ENCODE measurements around the gene RANBP9.

The RANBP9 gene

DNA sequence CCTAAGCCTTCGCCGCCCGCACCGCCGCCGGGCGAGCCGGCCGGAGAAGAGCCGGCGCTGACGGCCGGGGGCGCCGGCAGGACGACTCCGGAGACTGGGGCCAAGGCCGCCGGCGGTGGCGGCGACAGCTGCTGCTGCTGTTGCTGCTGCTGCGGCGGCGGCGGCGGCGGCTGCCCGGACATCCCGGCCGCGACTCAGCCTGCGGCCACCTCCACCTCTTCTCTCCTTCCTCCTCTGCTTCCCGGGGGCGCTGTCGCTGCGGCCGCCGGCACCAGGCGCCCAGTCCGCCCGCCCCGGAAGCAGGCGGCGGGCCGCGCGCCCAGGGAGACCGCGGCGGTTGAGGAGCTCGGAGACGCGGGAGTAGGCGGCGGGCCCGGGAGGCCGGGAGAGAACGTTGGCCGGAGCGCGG is 307 bp downstream of the RANBP9 start:
- peak; percentile 37 to 45 for DNase-seq (ENCODE audit: low read depth in 2 of 2, low spot score in 1 of 2)

DNA sequence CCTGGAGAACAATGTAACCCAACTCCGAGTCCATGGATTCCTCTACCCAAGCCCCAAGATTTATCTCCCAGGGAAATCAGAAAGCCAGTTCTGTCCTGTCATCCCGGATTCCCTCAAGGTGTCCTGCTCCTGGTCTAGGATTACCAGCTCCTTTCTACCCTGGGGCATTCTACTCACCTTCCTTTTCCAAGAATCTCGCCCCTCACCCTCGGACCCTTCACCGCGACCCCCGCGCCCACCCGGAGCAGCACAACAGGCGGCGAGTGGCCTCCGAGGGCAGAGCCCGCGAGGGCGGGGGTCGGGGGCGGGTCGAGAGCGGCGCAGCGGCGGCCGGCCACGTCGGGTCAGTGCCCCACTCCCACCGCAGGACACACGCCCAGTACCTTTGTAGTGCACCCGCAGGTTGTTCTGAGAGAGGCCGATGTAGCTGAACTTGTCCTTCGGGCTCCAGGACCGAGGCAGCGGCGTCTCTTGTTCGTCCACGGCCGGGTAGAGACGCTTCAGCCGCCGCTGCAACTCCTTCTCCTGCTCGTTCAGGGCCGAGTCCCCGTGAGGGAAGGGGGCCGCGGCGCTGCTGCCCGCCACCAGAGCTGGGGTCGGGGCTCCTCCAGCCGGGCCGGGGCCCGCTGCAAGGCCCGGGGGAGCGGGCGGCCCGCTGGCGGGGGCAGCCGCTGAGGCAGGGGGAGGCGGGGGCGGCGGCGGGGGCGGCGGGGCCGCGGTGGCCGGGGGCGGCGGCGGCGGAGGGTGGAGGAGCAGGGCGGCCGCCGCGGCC is 897 bp downstream of the RANBP9 start:
- no peak for DNase-seq (ENCODE audit: low read depth in 2 of 2, low spot score in 1 of 2)

DNA sequence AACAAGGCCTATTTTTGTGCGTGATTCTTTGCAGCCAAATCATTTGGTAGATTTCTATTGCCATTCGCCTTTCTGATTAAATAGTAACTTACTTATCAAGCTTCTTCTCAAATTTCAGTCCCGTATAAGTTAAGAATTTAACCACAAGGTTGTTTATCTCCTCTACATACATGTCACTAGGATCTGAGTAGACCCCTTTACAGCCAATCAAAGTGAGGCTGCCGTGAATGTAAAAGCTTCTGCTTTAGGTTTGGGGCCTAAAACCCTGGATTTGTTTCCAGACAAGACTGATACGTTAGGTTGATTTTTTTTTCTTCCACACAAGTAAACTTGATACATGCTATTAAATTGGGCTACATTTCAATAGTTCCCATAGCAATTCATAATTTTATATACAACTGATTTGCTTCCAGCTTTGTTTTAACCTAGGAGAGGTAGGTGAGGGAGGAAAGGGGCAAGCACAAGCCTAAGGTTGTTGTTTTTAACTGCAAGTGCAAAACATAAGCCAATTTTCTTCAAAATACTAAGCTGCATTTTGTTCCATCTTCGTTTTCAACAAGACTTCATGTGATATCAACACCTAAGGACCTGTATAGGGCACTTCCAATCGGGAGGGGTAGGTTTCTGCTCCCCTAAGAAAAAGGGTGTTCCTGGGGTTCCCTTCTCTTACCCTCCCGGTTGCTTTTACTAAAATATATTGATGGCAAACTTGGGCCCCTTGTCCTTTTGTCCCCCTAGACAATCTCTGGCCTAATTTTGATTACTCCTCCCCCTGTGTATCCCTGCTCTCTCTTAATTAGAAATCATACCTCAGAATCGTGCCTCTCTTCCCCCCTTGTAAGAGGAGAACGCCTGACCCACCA is 1.7 kb downstream of the RANBP9 start:
- no peak for DNase-seq (ENCODE audit: low read depth in 2 of 2, low spot score in 1 of 2)

DNA sequence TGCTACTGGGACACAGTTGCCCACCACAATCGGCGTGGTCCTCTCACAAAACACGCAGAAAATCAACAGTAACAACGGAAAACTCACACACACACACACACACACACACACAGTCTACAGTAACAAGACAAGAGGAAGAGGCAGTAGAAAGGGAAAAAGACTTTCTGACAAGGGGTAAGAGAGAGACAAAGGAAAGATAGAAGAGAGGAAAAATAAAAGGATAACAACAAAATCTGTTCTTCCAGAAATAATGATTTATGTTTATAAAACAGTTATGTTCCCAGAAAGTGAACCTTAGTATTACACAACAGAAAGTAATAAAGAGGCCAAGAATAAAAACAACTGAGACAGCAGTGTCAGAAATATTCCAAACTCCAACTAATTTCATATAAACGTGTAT is 2.9 kb downstream of the RANBP9 start:
- DNase-seq (ENCODE audit: low read depth in 2 of 2, low spot score in 1 of 2): no peak

DNA sequence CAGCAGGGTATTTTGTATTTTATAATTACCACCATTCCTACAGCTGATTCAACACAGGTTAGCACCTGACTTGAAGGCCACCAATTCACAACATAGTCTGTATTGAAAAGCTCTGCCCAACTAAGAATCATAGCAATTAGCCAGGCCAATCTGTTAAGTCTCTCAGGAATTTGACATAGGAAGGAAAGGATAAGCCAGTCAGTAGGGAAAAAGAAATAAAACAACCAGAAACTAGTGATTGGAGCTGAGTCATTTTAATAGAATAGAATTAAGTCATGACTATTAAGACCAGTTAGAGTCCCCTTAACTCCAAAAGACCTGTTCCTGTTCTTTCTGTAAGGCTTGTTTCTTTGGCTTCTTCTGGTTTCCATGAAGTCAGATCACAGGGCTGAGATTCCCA is 8.1 kb downstream of the RANBP9 start:
- DNase-seq (ENCODE audit: low read depth in 2 of 2, low spot score in 1 of 2): no peak

DNA sequence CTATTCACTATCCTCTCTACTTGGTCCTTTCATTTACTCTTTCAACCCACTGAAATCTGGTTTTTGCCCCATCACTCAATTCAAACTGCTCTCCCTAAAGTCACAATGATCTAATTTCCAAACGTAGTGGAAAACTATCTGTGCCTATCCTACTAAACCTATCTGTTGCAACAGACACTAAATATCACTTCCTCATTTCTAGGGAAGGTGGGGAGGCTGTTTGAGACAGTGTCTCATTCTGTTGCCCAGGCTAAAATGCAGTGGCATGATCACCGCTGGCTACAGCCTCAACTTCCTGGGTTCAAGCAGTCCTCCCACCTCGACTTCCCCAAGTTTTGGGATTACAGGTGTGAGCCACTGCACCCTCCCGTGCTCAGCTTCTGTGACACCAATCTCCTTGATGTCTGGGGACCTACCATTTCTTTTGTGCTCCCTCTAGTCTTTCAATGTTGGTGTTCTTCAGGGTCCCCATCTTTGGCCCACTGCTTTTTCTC is 8.8 kb downstream of the RANBP9 start:
- DNase-seq (ENCODE audit: low read depth in 2 of 2, low spot score in 1 of 2): no peak

DNA sequence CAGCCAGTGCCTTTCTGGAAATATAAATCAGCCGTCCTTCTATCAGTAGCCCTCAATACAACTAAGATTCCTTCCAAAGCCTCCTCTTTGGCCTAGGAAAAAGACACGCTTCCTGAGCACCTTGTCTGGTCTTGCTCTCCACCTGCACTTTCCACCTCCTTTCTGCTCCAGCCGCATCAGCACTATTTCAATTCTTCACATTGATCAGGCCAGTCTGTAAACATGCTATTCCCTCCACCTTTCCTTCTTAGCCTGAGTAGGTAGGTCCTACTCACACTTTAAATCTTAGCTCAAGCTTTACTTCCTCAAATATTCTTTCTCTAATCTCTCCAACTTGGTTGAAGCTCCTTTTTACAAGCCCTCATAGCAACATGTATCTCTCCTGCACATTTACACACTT is 11.4 kb downstream of the RANBP9 start:
- DNase-seq (ENCODE audit: low read depth in 2 of 2, low spot score in 1 of 2): no peak

DNA sequence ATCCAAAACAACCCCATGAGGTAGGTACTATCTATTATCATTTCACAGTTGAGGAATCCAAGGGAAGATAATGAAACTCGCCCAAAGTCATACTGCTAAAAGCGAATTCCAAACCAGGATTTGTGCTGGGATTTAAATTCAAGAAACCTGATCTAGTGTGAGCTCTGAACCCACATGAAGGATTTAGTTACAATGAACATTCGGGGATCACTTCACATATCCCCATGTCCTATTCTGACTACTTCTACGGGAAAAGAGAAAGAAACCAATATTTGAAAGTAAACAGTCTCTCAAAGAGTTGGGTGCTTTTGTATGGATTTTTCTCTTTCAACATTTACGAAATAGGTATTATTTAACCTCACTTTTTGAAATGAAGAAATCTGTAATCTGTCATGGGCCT is 12.9 kb downstream of the RANBP9 start:
- DNase-seq (ENCODE audit: low read depth in 2 of 2, low spot score in 1 of 2): no peak

DNA sequence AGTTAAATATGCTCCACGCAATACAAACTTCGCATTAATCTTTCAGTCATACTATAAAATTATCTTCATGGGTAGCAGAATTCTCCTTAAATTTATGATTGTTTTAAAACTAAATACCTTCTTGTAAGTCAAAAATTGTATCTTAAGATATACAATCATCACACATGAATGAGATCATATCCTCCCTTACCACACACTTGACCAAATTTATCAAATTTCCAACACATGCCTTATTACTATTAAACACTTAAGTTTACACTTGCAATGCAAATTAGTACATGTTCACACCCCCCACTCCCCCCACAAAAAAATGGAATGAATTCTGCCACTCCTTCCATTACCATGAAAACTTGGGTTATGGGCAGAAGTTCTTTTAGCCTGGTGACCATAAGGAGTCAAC is 13.8 kb downstream of the RANBP9 start:
- no peak for DNase-seq (ENCODE audit: low read depth in 2 of 2, low spot score in 1 of 2)

DNA sequence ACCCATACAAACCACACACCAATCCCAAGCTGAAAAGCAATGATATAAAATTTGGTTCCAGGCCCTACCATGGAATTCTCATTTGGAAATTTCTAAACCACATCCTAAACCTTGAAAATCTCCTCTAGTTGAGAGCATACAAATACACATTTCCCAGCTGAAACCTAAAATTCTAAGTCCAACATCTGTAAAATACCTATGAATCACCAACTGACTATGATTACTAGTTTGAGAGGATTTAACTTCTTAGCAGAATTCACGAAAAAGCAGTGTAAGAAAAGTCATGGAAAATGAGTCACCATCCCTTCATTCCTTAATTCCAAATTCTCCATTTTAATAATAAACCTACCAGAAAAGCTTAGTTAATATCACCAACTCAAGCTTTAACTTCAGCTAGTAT is 15.4 kb downstream of the RANBP9 start:
- DNase-seq (ENCODE audit: low read depth in 2 of 2, low spot score in 1 of 2): no peak

DNA sequence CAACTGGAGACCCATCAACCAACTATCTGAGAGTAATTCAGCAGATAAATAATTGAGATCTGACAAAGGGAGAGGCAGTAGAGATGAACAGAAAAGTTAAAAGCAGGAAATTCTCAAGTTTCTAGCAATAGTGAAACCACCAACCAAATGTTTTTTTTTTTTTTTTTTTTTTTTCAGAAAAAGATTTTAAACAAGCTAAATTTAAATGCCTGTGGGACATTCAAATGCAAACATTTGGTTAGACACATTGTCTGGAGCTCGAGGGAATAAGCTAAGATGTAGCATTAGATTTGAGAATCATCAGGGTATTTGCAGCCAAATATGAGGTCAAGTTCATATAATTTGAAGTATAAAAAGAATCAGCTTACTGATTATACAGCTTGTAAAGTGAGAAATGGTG is 16.4 kb downstream of the RANBP9 start:
- no peak for DNase-seq (ENCODE audit: low read depth in 2 of 2, low spot score in 1 of 2)

DNA sequence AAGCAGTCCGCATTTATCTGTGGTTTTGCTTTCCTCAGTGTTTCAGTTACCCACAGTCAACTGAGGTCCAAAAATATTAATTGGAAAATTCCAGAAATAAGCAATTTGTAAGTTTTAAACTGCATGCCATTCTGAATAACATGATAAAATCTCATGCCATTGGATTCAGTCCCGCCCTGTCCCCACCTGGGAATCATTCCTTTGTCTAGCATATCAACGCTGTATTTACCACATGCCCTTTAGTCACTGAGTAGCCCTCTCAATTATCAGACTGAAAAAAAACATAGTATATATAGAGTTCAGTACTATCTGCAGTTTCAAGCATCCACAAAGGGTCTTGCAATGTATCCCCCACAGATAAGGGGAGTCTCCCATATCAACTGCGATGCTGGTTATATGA is 17.1 kb downstream of the RANBP9 start:
- DNase-seq (ENCODE audit: low read depth in 2 of 2, low spot score in 1 of 2): no peak

DNA sequence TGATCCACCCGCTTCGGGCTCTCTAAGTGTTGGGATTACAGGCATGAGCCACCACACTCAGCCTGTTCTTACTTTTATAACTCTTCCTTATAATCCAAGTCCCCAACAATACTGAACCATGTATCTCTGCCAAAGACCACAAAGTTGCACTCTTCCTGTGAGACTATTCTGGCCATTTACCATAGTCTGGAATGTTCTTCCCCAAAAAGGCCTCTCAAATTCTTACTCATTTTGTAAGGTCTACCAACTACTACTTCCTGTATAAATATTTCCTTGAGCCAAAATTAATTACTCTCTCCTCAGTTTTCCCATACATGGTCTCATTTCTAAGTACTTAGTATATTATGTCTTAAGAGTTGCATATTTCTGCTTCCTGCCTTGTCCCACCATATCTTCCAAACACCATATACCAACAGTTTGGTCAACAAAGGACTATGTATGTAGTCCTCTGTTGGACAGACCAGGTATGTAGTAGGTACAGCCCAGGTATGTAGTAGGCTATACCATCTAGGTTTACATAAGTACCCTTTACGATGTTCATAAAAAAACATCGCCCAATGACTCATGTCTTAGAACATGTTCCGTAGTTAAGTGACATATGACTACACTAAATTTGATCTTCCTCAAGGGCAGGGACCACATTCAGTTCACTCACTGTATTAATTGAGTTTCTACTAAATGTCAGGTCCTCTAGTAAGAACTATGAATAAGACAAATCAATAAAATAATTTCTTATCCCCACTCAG is 22.0 kb downstream of the RANBP9 start:
- no peak for DNase-seq (ENCODE audit: low read depth in 2 of 2, low spot score in 1 of 2)

DNA sequence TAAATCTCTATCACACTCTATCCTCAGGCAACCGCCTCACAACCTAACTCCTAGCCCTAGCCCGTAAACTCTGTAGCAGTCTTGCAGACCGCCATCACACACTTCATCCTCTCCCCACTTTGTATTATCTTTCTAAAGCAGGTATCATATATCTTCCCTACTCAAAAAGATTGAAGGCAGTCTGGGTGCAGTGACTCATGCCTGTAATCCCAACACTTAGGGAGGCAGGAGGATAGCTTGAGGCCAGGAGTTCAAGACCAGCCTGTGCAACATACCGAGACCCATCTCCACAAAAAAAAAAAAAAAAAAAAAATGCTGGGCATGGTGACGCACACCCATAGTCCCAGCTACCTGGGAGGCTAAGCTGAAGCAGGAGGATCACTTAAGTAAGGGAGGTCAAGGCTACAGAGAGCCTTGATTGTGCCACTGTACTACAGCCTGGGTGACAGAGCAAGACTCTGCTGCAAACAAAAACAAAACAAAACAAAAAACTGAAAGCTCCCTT is 22.9 kb downstream of the RANBP9 start:
- no peak for DNase-seq (ENCODE audit: low read depth in 2 of 2, low spot score in 1 of 2)

DNA sequence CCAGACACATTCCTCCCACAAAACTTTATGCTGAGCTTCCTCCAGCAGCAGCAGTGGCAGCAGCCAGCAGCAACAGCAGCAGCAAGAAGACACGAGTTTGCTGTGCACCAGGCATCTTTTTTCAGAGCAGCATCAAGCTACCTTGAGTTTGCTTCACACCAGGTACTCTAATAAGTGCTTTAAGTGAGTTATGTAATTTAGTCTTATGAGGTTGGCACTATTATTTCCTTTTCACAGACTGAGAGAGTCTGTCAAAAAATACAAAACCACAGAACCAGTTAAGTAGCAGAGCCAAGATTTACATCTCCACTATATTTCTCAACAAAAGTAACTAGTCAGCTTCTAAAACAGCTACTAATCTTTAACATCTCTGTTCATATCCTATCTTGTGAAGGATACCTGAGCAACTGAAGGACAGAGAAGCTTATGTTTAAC is 23.7 kb downstream of the RANBP9 start:
- no peak for DNase-seq (ENCODE audit: low read depth in 2 of 2, low spot score in 1 of 2)

DNA sequence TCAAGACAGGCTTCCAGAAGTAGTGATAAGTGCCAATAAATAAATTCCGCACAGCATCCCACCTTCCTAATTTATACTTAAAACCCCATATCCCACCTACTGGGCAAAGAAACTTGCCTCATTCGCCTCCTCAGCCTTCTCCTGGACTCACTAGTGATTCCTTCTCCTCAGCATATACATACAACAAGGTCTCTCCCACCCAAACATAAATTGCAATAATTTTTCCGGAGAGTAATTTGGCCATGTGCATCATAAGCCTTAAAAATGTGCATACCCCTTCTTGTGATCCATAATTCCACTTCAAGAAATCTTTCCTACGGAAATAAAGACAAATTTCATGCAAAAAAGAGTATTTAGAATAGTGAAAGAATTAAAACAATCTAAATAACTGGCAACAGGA is 26.8 kb downstream of the RANBP9 start:
- no peak for DNase-seq (ENCODE audit: low read depth in 2 of 2, low spot score in 1 of 2)

DNA sequence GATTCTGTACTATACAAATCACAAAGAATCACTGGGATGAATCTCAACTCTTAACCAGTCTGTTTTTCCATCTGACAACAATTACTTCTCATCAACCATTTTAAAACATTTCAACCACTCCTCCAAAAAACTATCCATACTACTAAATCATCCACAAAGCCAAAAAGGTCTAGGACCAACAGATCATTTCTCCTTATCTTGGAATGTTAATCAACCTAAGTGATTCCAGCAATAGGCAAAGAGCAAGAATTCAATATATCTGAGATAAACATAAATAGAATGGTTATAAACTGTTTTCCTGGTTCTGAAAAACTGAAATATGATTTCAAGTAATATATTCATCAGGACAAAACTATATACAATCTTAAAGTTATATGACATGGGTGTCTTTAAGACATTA is 28.6 kb downstream of the RANBP9 start:
- DNase-seq (ENCODE audit: low read depth in 2 of 2, low spot score in 1 of 2): no peak

DNA sequence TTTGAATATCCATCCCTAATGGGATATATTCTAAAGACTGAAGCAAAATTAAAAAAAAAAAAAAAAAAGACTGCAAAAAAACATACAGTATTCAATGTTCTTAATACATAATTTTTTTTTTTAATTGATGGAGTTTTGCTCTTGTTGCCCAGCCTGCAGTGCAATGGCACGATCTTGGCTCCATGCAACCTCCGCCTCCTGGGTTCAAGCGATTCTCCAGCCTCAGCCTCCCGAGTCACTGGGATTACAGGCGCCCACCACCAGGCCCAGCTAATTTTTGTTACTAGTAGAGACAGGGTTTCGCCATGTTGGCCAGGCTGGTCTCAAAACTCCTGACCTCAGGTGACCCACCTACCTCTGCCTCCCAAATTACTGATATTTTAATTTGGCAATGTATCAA is 29.3 kb downstream of the RANBP9 start:
- DNase-seq (ENCODE audit: low read depth in 2 of 2, low spot score in 1 of 2): no peak

DNA sequence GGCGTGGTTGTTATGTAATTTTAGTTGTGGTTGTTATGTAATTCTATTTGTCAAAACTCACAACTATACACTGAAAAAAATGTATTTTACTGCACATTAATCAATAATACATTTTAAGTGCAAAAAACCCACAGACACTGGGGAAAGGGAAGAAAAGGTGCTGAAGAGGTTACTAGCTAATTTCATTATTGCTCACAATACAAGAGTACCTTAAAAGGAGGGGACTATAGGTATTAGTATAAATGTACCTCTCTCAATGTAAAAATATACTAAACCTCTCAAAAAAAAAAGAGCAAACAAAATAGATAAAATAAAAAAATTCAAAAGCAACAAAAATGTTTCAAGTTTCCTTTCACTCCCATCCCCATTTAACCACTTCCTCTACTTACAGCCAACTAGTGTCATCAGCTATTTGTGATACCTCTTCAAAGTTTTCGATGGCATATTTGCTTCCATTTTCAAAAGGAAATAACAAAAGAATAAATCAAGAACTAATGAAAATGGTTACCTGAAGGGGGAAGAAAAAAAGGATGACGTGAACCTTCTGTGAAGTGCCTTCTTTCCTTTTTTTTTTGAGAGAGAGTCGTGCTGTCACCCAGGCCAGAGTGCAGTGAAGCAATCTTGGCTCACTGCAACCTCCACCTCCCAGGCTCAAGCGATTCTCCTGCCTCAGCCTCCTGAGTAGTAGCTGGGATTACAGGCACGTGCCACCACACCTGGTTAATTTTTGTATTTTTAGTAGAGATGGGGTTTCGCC is 30.2 kb downstream of the RANBP9 start:
- no peak for DNase-seq (ENCODE audit: low read depth in 2 of 2, low spot score in 1 of 2)

DNA sequence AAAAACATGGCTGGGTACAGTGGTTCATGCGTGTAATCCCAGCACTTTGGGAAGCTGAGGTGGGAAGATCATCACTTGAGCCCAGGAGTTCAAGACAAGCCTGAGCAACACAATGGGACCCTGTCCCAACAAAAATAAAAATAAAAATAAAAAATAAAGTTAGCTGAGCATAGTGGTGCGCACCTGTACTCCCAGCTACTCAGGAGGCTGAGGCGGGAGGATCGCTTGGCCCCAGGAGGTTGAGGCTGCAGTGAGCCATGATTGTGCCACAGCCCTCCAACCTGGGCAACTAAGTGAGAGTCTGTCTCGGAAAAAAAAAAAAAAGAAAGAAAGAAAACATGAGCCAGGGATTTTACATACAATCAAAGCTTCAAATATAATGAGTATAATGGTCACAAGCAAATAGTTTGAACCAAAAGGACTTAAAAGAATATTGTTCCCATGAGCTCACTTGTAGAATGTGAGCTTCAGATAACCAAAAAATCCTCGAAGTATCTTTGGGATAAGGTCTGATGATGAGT is 31.1 kb downstream of the RANBP9 start:
- no peak for DNase-seq (ENCODE audit: low read depth in 2 of 2, low spot score in 1 of 2)
